Renal cortex interstitium (tissue), 11 donors: ENCODE results near the gene ZNF529. TPM values are rescaled to one million over a fixed set of nuclear protein-coding genes. Genes with fewer than 3 reads are reported as not detected.

Experiments used
- DNase-seq, 11 donors: peaks; one replicate each; pipeline ENCODE4 v3.0.0-alpha.2; 2013; ENCODE audit warnings: low read depth in 9 of 11, low spot score in 4 of 11; ENCODE audit errors: extremely low read depth in 1 of 11
- polyA plus RNA-seq, 3 donors: library from polyadenylated mRNA; unstranded; fragments of 120-200 nt; gene quantifications; one replicate each; pipeline ENCODE4 v1.2.1, GENCODE V29; 2013; ENCODE audit not compliant: insufficient read length in 3 of 3

ZNF529 gene
- polyA plus RNA-seq, 3 donors: 18.3 to 29.9 (median 23.3) TPM

GRCh38 chr19:36528194-36528920 is 44.7 kb downstream of the ZNF529 start, which contains the start of gene ZNF260:
TSS of gene ZNF260 (minus strand) at chr19:36528271. CDS start at chr19:36515238, 13,033 bp downstream.
- DNase-seq: peak; percentile 89 to 98 (median 94)

GRCh38 chr19:36527873-36528193 is 45.3 kb downstream of the ZNF529 start:
- DNase-seq: no peak

GRCh38 chr19:36527341-36527740 is 45.8 kb downstream of the ZNF529 start:
- peak in 5 of 11 donors; percentile 4 to 24 (median 7) for DNase-seq

GRCh38 chr19:36526581-36526980 is 46.5 kb downstream of the ZNF529 start:
- DNase-seq: no peak

DNA sequence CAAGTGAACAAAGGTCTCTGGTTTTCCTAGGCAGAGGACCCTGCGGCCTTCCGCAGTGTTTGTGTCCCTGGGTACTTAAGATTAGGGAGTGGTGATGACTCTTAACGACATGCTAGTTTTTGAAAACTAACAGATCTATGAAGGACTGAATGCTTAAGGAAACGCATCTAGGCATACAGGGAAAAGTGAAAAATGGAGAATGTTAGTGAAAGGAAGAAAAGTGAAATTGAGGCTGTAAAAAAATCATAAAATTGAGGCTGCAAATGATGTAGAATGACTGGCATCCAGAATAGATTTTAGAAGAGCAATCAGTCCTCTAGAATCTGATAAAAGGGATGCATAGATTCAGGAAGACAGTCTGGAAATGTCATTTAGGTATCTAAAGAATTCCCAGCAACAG is 48.5 kb downstream of the ZNF529 start:
- no peak for DNase-seq

DNA sequence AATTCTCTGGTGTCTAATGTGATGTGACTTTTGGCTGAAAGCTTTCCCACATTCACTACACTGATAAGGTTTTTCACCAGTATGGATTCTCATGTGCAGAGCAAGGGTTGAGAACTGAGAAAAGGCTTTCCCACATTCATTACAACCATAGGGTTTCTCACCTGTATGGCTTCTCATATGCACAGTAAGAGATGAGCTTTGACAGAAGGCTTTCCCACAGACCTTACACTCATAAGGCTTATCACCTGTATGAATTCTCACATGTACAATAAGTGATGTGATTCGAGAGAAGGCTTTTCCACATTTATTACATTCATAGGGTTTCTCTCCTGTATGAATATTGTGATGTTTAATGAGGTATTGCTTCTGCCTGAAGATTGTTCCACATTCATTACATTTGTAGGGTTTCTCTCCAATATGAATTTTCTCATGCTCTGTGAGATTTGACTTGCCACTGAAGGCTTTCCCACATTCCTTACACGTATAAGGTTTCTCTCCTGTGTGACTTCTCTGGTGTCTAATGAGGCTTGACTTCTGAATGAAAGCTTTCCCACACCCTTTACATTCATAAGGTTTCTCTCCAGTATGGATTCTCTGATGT is 59.0 kb downstream of the ZNF529 start:
- no peak for DNase-seq

DNA sequence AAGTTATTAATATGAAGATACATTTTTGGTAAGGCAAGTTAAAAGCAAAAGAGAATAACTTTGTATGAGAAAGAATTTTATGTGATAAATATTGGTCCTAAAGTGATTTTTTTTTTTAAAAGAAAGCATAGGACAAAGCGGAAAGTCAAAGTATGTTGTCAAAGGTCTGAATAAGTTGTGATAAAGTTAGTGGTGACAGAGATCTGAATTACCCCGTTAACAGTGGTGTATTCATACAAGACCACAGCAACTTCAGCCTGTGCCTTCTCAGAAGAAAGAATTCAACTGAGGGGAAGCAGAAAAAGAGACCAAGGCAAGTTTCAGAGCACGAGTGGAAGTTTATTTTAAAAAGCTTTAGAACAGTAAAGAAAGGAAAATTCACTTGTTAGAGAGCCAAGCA is 64.8 kb downstream of the ZNF529 start:
- no peak for DNase-seq

DNA sequence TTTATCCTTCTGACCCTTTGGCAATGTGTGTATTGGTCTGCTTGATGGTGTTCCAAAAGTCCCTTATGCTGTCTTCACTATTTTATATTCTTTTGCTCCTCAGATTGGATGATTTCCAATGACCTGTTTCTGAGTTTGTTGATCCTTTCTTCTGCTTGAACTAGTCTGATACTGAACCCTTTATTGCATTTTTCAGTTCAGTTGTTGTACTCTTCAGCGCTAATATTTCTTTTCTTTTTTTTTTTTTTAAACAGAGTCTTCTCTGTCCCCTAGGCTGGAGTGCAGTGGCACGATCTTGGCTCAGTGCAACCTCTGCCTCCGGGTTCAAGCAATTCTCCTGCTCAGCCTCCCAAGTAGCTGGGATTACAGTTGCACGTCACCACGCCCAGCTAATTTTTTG is 71.1 kb downstream of the ZNF529 start:
- DNase-seq: no peak

DNA sequence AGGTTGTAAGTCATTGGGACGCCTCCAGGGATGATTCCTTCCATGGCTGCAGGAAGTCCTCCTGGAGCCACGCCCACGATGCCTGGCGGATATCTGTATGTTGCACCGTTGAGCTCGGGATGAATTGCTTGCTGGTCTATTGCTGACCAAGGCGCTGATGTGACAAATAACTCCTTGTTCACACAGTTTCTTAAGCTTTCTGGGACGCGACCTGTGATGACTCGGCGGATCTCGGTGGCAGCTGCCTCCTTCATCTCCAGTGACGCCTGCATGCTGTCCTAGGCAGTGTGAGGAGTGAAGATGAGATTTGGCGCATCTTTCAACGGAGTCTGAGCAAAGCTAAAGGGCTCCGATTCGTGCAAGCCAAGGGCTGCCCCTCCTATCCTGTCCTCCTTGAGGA is 76.1 kb downstream of the ZNF529 start:
- DNase-seq: no peak

Other genes with a start within 250 kb of the ZNF529 start
- gene ZFP14, start 194.1 kb downstream of the ZNF529 start, polyA plus RNA-seq: 10 to 100 TPM; 11.4 to 14.1 (median 13.3) TPM
- 10 to 100 TPM; 13.3 to 15.5 (median 14.9) TPM for gene ZFP82, start 154.6 kb downstream of the ZNF529 start, polyA plus RNA-seq
- gene ZNF566, start 83.7 kb downstream of the ZNF529 start, polyA plus RNA-seq: 10 to 100 TPM; 15.2 to 16.5 (median 15.9) TPM
- gene ZNF260, start 45.0 kb downstream of the ZNF529 start, polyA plus RNA-seq: 10 to 100 TPM; 31.0 to 36.5 (median 31.3) TPM
- gene ZNF382, start 32.0 kb upstream of the ZNF529 start, polyA plus RNA-seq: 10 to 100 TPM in 1 of 3 donors, 1 to 10 TPM in 2; 6.7 to 10.8 (median 7.7) TPM
- gene ZNF461, start 93.5 kb upstream of the ZNF529 start, polyA plus RNA-seq: 10 to 100 TPM; 11.2 to 13.5 (median 13.5) TPM
- gene ZNF567, start 114.3 kb upstream of the ZNF529 start, polyA plus RNA-seq: 10 to 100 TPM; 11.6 to 15.9 (median 15.9) TPM
- gene ZNF850, start 199.5 kb upstream of the ZNF529 start, polyA plus RNA-seq: 1 to 10 TPM; 3.1 to 3.9 (median 3.3) TPM